NCI-H1417 treated with DMSO at 0.1 percent for 48 hours (cell line): ENCODE results near the gene TNFAIP8.
"Not testable (repeated sequence)": the region's sequence is repeated elsewhere in the genome, so short reads cannot be mapped to it uniquely, and the experiment has no call there.

Experiments
- DNase-seq: peaks from one replicate; lab custom pipeline; 2025; lab: John Stamatoyannopoulos, UW

TNFAIP8 gene

DNA sequence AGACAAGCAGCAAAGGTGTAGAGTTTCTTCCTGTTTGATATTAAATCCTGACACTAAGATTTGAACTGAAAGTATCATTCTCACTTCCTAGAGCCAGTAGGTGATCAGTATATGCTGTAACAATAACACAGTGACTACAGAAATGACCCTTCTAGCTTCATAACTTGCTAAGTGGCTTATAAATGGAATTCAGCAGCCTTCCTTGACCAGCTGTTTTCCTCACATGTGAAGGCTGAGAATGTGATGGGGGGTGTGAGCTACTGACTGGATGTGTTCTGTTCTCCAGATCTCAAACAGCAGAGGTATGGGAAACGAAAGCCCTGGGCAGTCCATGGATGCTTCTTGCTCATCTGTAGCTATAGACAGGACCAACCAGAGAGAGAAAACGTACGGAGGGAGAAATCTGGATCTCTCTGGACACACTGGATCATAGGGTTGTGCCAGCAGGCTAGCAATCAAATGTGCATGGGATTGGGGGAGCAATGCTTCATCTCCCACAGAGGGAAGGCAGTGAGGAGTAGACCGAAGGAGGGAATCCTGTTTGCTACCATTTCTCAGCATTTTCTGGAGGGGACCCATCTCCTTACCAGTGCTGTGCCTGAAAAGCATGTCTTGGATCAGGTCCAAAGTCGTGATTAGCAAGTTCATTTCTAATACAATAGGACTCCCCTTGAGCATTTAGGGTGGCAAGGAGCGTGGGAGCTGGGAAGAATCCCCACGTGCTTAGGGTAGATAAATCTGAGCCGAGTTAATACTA is 39.4 kb downstream of the TNFAIP8 start:
- DNase-seq: no peak

GRCh38 chr5:119396030-119396664 is 40.3 kb downstream of the TNFAIP8 start:
- no peak for DNase-seq

DNA sequence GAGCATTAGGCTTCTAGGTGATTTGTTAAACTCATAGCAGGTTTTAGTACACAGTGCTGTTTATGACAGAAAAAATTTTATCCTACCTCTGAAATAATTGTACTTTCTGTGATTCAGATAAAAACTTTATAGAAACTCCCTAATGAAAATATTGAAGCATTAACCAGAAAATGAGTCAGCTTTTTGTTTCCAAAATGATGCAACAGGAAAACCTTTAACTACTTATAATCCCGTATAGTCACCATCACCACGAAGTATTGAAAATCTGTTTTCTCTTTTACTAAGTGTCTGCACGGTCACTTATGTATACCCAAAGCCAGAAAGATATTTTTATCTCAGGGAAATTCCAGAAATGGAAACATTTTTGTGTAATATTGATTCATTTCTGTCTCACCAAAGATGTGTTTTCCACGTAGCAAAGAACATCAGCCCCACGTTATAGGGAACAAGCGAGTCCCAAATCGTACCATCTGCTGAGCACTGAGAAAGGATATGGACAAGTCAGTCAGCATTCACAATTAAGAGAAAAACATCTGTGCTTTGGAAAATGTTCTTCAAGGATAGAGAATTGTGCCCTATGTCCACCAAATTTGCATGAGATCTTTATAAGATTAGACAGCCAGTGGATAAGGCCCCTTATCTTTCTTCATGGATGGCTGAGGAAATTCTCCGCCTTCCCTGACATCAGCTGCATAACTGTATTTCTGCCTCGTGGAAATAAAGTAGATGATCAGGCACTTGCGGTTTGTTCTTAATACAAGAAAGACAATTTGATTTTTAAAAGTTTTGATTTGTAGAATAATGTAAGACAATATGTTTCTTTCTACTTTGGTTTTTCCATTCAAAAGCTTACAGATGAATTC is 41.9 kb downstream of the TNFAIP8 start:
- DNase-seq: no peak

DNA sequence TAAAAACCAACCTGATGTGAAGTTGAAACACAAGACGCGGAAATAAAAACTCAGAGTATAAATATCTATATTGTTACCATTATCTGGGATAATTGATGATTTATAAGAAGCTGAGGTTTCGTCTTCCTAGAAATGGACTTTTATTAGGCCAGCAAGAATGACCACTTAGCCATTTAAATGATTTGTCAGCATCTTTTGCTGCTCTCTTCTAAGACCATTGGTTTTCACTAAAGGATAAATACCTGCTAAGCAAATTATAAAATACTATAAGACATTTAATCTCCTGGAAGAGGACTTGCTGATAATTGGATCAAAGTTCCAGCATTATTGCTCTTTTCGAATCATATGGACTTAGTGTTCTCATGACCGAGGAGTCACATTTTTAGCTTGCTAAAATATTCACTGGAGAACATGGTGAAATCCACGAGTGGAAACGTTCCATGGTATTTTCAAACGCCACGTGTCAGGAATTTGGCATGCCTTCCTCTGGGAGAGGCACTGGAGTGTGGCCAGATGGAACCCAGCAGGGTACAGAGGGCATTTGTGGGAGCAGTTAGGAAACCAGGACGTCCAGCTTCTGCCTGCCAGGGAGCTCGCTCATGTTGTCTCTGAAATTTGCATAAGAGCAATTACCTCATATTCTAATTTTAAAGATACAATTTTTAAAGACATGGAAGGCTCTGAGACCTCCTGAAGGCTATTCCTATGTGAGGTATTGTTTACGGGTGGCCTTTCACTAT is 43.1 kb downstream of the TNFAIP8 start:
- DNase-seq: no peak

GRCh38 chr5:119400245-119400644 is 44.4 kb downstream of the TNFAIP8 start:
- no peak for DNase-seq

DNA sequence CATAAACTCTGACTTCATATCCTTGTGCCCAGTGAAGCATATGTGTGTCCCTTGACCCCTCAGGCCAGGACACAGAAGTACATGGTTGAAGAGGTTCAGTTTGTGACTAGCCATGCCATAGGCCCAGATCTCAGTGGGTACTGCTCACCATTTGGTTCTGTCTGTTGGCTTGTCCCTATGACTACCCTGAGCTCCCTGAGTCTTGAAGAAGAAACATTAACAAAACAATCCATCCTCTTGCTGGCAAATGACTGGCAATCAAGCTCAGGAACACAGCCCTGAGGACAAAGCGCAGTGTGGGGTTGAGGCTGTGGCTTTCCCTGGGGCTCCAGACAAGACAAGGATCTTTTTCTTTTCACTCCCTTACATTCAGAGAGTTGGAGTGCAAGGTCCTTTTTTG is 46.3 kb downstream of the TNFAIP8 start:
- DNase-seq: no peak

DNA sequence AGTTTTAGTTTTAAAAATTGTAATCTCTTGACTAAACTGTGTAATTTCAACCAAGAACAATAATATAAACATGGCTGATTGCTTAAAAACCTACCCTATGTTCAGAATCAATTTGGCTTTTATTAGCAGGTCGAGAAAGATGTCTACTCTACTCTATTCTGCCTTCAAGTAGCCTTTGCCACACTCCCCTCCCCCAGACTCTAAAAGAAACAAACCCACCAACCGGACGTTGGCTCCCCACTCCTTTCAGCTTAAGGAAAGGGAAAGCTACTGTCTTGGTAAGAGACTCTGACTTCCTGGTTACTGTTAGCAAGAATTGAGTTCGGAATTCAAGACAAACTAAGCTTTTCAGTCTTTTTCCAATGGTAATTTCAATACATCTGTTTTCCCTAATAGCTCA is 46.7 kb downstream of the TNFAIP8 start:
- DNase-seq: no peak

DNA sequence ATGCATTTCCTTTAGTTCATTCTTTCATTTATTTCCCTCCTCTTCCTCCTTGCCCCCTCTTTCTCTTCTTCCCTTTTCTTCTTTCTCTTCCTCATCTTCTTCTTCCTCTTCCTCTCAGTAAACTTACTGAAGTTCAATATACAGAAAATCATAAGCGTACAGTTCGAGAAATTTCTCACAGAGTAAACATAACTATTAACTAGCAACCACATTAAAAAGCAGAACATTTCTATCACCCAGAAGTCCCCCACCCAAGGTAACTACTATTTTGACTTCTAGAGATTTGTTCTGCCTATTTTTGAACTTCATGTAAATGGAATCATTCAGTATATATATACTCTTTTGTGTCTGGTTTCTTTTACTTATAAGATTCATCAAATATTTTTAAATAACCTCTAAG is 48.2 kb downstream of the TNFAIP8 start:
- no peak for DNase-seq

- DNase-seq: no peak
Measured at GRCh38 chr5:119405419-119405818, 49.6 kb downstream of the TNFAIP8 start.

DNA sequence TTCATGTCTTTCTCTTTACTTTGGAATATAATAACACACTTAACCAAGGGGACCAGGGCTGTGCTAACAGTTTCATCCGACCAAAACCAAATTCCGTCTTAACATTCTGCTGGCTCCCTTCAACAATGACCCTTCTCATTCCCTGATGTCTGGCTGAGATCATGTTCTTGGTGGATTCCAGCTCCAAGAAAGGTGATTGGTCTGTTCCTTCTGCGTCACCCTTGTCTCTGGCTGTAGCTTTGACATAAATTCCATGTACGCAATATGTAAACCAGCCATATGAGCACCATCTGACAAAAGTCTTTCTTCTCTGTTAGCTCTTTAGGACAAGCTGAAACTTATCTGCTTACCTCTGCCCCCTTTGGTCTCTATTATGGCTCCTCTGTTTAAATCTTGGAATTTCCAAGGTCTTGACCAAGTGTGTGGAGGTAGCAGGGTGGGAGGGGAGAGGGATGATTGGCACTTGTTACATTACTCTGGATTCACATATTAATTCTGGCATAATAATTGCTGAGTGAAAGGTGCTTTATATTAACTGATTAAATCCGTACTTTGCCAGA is 50.8 kb downstream of the TNFAIP8 start:
- DNase-seq: no peak

- DNase-seq: no peak
Measured at GRCh38 chr5:119409235-119409815, 53.5 kb downstream of the TNFAIP8 start.

DNA sequence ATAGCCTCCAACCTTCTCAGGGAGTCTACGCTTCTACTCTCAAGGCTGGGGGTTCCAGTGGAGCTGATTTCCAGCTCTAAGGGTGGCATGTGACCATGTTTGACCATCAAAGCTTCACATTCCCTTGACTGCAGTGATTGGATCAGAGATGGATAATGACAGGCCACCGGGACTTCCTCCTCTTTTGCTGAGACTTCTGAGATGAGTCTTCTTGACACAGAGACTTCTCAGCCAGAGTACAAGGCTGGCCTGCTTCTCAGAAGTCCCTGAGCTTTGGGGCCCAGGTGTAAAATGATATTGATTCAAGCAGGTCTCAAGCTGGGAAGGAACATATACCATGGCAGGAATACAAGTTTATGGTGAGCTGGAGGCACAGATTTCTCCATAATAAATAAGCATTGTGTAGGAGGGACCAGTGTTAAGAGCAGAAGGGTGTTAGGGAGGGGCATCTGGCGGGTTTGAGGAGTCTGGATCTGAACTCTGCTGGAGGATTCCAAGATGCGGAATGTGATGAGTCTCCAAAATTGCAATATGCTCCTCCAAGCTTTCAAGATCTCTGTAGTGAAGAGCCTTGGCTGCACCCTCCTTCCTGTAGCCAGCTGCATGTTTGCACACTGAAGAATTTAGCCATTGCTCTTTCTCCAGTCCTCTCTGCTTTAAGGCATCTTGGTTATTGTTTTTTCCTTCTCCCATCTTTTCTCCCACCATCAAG is 54.8 kb downstream of the TNFAIP8 start:
- no peak for DNase-seq

- peak; percentile 57 for DNase-seq
Measured at GRCh38 chr5:119411361-119412278, 55.8 kb downstream of the TNFAIP8 start.

DNA sequence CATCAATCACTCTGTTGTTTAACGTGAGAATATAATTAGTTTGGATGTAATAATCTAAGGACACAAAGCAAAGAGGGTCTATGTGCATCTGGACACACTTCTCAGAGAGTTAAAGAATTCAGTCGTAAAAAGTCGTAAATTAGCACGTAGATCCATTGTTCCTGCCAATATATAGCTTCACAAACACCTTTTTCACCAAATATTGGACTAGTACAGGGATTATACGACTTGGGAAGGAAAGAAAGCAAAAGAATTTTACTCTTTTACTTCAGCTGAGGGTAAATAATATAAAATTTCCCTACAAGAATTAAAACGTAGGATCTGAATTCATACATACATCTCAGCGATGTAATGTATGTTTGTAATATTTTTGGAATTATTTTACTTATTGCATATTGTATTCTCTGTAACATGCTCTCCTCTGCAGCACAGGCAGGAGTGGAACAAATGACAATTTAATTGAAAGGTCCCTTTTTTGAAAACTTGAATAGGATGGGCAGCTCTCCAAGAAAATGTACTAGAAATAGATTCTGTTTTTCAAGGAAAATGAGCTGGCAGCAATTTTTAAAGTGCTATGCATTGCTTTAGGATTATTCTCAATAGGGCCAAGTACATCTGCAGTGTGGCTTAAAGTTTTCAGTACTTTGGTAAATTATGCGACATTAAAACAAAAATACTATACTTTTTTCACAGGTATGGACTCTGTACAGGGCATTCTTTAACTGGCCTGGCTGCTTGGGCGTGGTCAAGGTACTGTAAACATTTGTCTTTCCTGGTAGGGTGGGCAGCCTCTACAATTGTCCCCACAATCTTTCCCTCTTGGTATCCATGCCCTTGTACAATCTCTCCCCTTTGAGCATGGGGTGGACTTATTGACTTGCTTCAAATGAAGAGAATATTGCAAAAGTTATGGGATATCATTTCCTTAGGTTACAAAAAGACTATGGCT is 56.7 kb downstream of the TNFAIP8 start:
- DNase-seq: no peak

DNA sequence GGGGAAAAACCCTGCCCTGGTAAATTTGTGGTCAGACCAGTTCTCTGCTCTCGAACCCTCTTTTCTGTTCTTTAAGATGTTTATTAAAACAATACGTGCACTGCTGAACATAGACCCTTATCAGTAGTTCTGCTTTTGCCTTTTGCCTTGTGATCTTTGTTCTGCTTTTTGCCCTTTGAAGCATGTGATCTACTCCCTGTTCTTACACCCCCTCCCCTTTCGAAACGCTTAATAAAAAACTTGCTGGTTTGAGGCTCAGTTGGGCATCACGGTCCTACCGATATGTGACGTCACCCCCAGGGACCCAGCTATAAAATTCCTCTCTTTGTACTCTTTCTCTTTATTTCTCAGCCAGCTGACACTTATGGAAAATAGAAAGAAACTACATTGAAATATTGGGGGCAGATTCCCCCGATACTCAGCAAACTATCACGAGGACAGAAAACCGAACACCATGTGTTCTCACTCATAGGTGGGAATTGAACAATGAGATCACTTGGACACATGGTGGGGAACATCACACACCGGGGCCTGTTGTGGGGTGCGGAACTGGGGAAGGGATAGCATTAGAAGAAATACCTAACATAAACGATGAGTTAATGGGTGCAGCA is 58.4 kb downstream of the TNFAIP8 start:
- DNase-seq: not testable (repeated sequence)

DNA sequence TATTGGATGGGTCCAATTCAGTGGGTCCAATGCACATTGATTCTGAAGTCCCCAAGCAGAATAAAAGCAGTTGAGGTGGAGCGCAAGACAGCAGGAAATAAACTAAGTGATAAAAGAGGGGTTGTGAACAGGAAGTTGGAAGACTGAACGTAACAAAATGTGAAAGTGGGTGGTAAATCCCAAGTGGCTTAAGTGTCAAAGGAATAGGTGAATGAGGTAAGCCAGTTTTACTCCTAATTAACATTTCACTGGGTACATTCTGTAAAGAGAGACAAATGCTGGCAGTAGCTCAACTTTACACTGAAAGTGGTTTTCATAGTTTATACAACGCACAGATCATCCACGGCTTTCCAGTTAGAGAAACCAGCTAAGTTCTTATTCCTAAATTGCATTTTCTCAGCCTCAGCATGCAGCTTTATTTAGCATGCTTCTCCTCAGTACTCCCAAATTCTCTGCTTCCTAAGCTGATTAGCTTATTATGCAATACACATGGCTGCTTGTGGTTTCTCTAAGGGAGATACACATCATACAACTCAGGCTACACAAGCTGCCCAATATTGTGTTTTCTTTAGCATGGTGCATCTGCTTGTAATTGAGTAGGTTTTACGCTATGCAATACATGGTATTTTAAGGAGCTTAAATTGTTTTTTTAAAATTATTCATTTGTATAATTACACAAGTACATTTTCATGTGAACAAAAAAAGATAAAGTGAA is 62.2 kb downstream of the TNFAIP8 start:
- DNase-seq: no peak

DNA sequence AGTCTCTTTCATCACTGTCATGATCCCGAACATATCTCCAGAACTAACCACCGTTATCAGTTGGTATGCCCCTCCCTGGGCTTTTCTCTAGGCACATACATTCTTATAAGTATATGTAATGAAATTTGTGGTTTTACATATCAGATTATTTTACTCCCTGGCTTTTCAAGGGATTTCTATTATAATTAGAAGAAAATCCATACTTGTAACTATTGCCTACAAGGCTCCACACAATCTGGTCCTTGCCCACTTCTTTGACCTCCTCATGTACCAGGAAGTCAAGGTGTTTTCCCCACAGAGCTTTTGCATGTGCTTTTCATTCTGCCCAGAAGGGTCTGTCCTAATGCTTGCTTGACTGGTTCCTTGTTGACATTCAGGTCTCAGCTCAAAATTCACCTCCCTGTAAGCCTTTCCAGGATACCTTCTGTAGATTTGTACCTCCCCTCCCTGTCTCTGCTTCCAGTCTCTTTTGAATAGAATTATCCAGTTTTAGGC is 62.8 kb downstream of the TNFAIP8 start:
- no peak for DNase-seq
